Activated CD8-positive, alpha-beta memory T cell treated with anti-CD3 and anti-CD28 coated beads for 24 hours (primary cell): Measurements from ENCODE around the gene KRTAP10-8.
"Not testable (repeated sequence)": the region's sequence is repeated elsewhere in the genome, so short reads cannot be mapped to it uniquely, and the experiment has no call there.

Source experiments
- DNase-seq: peaks from one replicate; pipeline ENCODE4 v3.0.0-alpha.2; 2020

Gene KRTAP10-8

GRCh38 chr21:44618909-44619308 lies 7.0 kb downstream of the KRTAP10-8 start:
- peak; percentile 77 for DNase-seq

- no peak for DNase-seq
These were observed 8.0 kb downstream of the KRTAP10-8 start for GRCh38 chr21:44619886-44620285.

GRCh38 chr21:44623575-44623974 lies 11.7 kb downstream of the KRTAP10-8 start:
- DNase-seq, result no peak

GRCh38 chr21:44625756-44626155 lies 13.9 kb downstream of the KRTAP10-8 start:
- DNase-seq, result no peak

- no peak for DNase-seq
These were observed 14.4 kb downstream of the KRTAP10-8 start for GRCh38 chr21:44626262-44626661.

- no peak for DNase-seq
These were observed 14.8 kb downstream of the KRTAP10-8 start, which contains the start of gene KRTAP10-9 for GRCh38 chr21:44626673-44627143. Gene KRTAP10-9, plus strand, starts transcription at chr21:44627093. Its CDS starts 79 bp downstream, at chr21:44627172.

GRCh38 chr21:44627181-44627822 lies 15.4 kb downstream of the KRTAP10-8 start:
- DNase-seq, result not testable (repeated sequence)

GRCh38 chr21:44627831-44628233 lies 16.0 kb downstream of the KRTAP10-8 start:
- DNase-seq, result not testable (repeated sequence)

GRCh38 chr21:44628707-44629391 lies 17.0 kb downstream of the KRTAP10-8 start:
- DNase-seq, result no peak

- DNase-seq, result no peak
These were observed 18.6 kb downstream of the KRTAP10-8 start for GRCh38 chr21:44630440-44630839.

GRCh38 chr21:44632067-44632466 lies 20.2 kb downstream of the KRTAP10-8 start:
- DNase-seq, result no peak

- no peak for DNase-seq
These were observed 24.5 kb downstream of the KRTAP10-8 start for GRCh38 chr21:44636209-44637017.

- DNase-seq, result no peak
These were observed 25.4 kb downstream of the KRTAP10-8 start, which contains the start of gene KRTAP10-10 for GRCh38 chr21:44637018-44637850. Gene KRTAP10-10, plus strand, starts transcription at chr21:44637356. Its CDS starts 62 bp downstream, at chr21:44637418.

GRCh38 chr21:44637851-44638348 lies 26.0 kb downstream of the KRTAP10-8 start:
- not testable (repeated sequence) for DNase-seq

- not testable (repeated sequence) for DNase-seq
These were observed 26.8 kb downstream of the KRTAP10-8 start for GRCh38 chr21:44638506-44639330.

- no peak for DNase-seq
These were observed 27.4 kb downstream of the KRTAP10-8 start for GRCh38 chr21:44639331-44639655.

GRCh38 chr21:44640761-44641160 lies 28.9 kb downstream of the KRTAP10-8 start:
- DNase-seq, result no peak

GRCh38 chr21:44643741-44644310 lies 31.9 kb downstream of the KRTAP10-8 start:
- no peak for DNase-seq

- DNase-seq, result no peak
These were observed 33.0 kb downstream of the KRTAP10-8 start for GRCh38 chr21:44644878-44645277.

- DNase-seq, result not testable (repeated sequence)
These were observed 34.7 kb downstream of the KRTAP10-8 start, which contains the start of gene KRTAP10-11 for GRCh38 chr21:44646366-44647221. Gene KRTAP10-11, plus strand, starts transcription at chr21:44646414. Its CDS starts 45 bp downstream, at chr21:44646459.
